Brain microvascular endothelial cell (primary cell): ENCODE measurements around the gene PSMG3.

Experiments
- DNase-seq: peaks from one replicate; pipeline ENCODE4 v3.0.0-alpha.2; 2020
- H3K27ac ChIP-seq: fragments of 250-450 bp; sonication (Bioruptor Pico); 2 replicates; pipeline ENCODE4 v1.5.1; 2020; ENCODE audit warnings: mild to moderate bottlenecking, moderate library complexity
- H3K27me3 ChIP-seq: fragments of 250-450 bp; sonication (Bioruptor Pico); replicated peaks from 2 replicates; pipeline ENCODE4 v1.5.1; 2020; ENCODE audit warnings: mild to moderate bottlenecking
- H3K36me3 ChIP-seq: fragments of 250-450 bp; sonication (Bioruptor Pico); replicated peaks from 2 replicates; pipeline ENCODE4 v1.5.1; 2020; ENCODE audit warnings: mild to moderate bottlenecking
- H3K4me3 ChIP-seq: 2 replicates; pipeline ENCODE4 v1.5.1; 2011; ENCODE audit warnings: low read depth, mild to moderate bottlenecking, control low read depth, low read length, moderate library complexity
- CTCF ChIP-seq: IDR thresholded peaks from 2 replicates; pipeline ENCODE4 v1.5.1; 2011; ENCODE audit warnings: low read depth, mild to moderate bottlenecking, moderate library complexity, low read length, control low read depth, inconsistent platforms; ENCODE audit errors: missing control alignments
- in situ Hi-C: cut with HindIII; loops from 2 replicates; pipeline ENCODE4 v1.10.0; 2017; ENCODE audit warnings: low sequenced_read_pairs, low pct_ligation_motif_present

PSMG3 gene

GRCh38 chr7:1569833-1570632 lies at the start of gene PSMG3:
Gene PSMG3 (minus strand): TSS chr7:1570032. CDS start chr7:1569339, 693 bp downstream.
- peak within 1 kb of the TSS; percentile 87 for H3K4me3 ChIP-seq
- no peaks in the 10 kb centered on the region for H3K27me3 ChIP-seq

GRCh38 chr7:1618475-1618874 lies 48.6 kb upstream of the PSMG3 start:
- H3K27me3 ChIP-seq = no peaks in the 10 kb centered on the region
- no peaks in the 10 kb centered on the region for H3K36me3 ChIP-seq
- no peak overlapping the region for H3K27ac ChIP-seq
- in situ Hi-C loops = no loop called here
- DNase-seq = no peak
- H3K4me3 ChIP-seq = no peak overlapping the region
- TF ChIP-seq CTCF = no peak

More at GRCh38 chr7:1569833-1570632, at the start of gene PSMG3:
- TF ChIP-seq CTCF = peak; percentile 38
- in situ Hi-C loops = no loop called here
- peak; percentile 80 for DNase-seq
- Histone ChIP-seq H3K27ac (peak within 1 kb of the TSS; percentile 95), H3K36me3 (no peaks in the 10 kb centered on the region)

GRCh38 chr7:1617957-1618356 lies 48.1 kb upstream of the PSMG3 start:
- Histone ChIP-seq H3K36me3 (no peaks in the 10 kb centered on the region), H3K27me3 (no peaks in the 10 kb centered on the region), H3K4me3 (no peak overlapping the region), H3K27ac (no peak overlapping the region)
- no peak for DNase-seq
- TF ChIP-seq CTCF = no peak
- in situ Hi-C loops = no loop called here

DNA sequence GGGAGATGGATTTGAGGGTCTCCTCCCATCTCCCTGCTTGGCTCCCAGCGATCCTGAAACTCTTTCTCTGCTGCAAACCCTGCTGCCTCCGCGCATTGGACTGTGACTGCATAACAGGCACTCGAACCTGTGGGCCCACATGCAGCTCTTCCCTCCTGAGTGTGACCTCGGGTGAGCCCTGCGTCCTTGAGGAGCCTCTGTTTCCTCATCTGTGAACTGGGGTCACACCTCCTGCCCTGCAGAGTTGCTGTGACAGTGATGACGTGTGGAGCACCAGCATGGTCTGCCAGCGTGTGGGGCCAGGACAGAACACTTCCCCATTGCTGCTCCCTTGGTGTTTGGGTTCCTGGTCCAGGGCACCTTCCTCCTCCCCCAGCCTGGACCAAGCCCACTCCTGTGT lies 46.9 kb upstream of the PSMG3 start:
- H3K27ac ChIP-seq = no peak overlapping the region
- DNase-seq = no peak
- H3K4me3 ChIP-seq = no peak overlapping the region
- TF ChIP-seq CTCF = no peak
- H3K27me3 ChIP-seq = no peaks in the 10 kb centered on the region
- in situ Hi-C loops = no loop called here
- H3K36me3 ChIP-seq = no peaks in the 10 kb centered on the region

DNA sequence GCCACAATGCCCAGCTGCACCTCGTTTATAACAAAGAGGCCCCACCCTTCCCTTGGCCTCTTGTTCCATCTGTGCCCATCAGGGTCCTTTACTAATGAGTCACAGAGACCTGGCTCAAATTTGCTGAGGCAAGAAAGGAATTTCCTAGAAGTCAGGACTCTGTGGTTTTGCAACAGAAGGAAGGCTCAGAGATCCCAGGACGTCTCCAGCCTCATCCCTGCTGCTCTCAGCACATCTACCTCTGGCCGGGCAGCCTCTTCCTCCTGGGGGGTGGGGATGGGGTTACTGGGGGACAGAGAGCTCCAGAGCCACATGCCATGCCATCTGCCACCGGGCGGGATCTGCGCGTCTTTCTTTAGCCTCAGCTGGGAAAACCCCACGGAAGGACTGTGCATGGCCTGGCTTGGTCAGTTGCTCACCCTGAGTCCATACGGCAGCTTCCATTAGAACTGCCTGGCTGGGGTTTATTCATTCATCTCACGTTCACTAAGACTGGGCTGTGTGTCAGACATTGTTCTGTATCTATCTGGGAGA lies 41.9 kb upstream of the PSMG3 start:
- peak; percentile 27 for DNase-seq
- no peak for TF ChIP-seq CTCF
- no peak overlapping the region for H3K27ac ChIP-seq
- no peak overlapping the region for H3K4me3 ChIP-seq
- H3K36me3 ChIP-seq = no peaks in the 10 kb centered on the region
- in situ Hi-C loops = no loop called here
- no peaks in the 10 kb centered on the region for H3K27me3 ChIP-seq
